Rectal smooth muscle tissue (tissue), 1 donor: ENCODE results near the gene CNTFR.

Source experiments
- H3K27ac ChIP-seq: one replicate; pipeline ENCODE4 v1.7.0; 2013; ENCODE audit warnings: low read depth, low read length, inconsistent platforms
- H3K27me3 ChIP-seq: one replicate; pipeline ENCODE4 v1.7.0; 2013; ENCODE audit warnings: low read length; ENCODE audit not compliant: control insufficient read depth, insufficient read depth
- H3K36me3 ChIP-seq: one replicate; pipeline ENCODE4 v1.7.0; 2013; ENCODE audit warnings: low read length; ENCODE audit not compliant: control insufficient read depth, insufficient read depth
- H3K4me1 ChIP-seq: one replicate; pipeline ENCODE4 v1.7.0; 2013; ENCODE audit warnings: low read length; ENCODE audit not compliant: control insufficient read depth, insufficient read depth
- H3K4me3 ChIP-seq: one replicate; pipeline ENCODE4 v1.7.0; 2013; ENCODE audit warnings: low read length
- H3K9ac ChIP-seq: one replicate; pipeline ENCODE4 v1.7.0; 2013; ENCODE audit warnings: low read length

Gene CNTFR

DNA sequence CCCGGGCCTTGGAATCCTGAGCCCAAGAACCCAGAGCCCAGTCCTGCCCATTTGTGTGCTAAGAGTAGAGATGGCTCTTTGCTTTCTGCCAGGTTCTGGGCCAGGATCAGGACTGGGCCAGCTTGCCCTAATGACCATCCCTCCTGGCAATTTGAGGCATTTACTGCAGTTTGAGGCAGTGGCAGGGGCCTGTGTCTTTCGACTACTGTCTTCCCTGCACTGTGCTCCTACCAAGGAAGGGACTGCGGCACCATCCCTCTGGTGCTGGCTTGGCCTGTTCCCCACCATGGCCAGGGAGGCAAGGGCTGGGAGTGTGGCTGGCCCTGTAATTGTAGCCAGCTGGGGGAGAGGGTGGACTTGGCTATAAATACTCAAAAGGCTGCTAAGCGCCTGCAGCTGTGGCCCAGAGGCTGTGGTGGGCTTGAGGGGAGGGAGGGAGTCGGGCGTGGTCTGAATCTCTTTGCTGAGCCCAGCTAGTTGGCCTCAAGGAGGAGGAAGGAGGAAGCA, 71.4 kb downstream of the CNTFR start:
- no peaks in the 10 kb centered on the region for H3K27me3 ChIP-seq
- H3K27ac ChIP-seq: no peak overlapping the region
- no peaks in the 10 kb centered on the region for H3K36me3 ChIP-seq

DNA sequence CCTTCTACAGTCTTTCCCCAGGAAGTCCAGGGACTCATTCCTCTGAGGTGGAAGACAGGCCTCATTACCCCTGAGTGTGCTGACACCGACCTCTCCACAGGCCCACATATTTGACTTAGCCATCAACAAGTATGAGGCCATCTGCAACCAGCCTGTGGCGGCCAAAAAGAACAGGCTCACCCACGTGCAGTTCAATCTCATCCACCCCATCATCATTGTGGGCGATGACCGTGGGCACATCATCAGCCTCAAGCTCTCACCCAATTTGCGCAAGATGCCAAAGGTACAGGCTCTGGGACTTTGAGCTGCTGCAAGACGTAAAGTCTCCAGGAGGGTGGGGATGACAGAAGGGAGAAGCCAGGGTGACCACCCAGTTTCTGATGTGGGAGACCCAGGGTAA, 72.3 kb downstream of the CNTFR start:
- H3K27ac ChIP-seq: no peak overlapping the region
- H3K27me3 ChIP-seq: no peaks in the 10 kb centered on the region
- H3K36me3 ChIP-seq: no peaks in the 10 kb centered on the region
- H3K4me1 ChIP-seq: no peaks in the 10 kb centered on the region
- no peak overlapping the region for H3K4me3 ChIP-seq
- no peak overlapping the region for H3K9ac ChIP-seq

More for the DNA sequence above, 71.4 kb downstream of the CNTFR start:
- Histone ChIP-seq H3K4me1 (no peaks in the 10 kb centered on the region), H3K4me3 (no peak overlapping the region), H3K9ac (no peak overlapping the region)

DNA sequence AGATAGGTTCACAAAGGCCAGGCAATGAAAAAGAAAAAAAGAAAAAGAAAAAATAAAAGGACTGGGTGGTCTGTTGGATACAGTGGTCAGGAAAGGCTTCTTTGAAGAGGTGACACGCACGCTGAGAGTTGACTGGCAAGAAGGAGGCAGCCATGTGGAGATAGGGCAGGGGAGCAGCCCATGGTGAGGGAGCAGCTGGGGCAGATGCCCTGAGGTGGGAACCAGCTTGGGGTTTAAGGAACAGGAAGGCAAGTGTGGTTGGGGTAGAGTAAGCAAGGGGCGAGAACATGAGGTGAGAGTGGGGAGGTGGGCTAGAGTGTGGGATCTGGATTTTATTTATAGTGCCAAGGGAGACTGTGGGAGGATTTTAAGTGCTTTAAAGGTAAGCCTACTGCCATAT, 73.6 kb downstream of the CNTFR start:
- H3K4me1 ChIP-seq: no peaks in the 10 kb centered on the region
- H3K27me3 ChIP-seq: no peaks in the 10 kb centered on the region
- H3K36me3 ChIP-seq: no peaks in the 10 kb centered on the region
- H3K4me3 ChIP-seq: no peak overlapping the region
- H3K27ac ChIP-seq: no peak overlapping the region
- H3K9ac ChIP-seq: no peak overlapping the region

DNA sequence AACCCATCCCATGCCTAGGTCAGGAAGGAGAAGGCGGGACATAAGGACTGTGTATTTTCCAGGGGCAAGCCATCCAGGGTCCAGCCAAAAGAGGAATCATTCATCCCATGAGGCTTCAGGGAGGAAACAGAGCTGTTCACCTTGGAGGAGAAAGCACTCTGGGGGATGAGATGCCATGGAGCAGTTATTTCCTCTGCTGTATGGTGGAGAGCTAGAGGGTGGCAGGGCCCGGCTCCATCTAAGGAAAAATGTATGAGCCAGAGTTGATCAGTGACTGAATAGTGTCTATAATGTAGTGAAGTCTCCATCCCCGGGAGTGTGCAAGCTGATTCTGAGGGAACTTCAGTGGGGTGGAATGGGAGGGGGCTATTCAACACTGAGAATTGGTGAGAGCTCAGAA, 74.7 kb downstream of the CNTFR start:
- Histone ChIP-seq H3K4me1 (no peaks in the 10 kb centered on the region), H3K27me3 (no peaks in the 10 kb centered on the region), H3K27ac (no peak overlapping the region), H3K9ac (no peak overlapping the region), H3K36me3 (no peaks in the 10 kb centered on the region), H3K4me3 (no peak overlapping the region)

DNA sequence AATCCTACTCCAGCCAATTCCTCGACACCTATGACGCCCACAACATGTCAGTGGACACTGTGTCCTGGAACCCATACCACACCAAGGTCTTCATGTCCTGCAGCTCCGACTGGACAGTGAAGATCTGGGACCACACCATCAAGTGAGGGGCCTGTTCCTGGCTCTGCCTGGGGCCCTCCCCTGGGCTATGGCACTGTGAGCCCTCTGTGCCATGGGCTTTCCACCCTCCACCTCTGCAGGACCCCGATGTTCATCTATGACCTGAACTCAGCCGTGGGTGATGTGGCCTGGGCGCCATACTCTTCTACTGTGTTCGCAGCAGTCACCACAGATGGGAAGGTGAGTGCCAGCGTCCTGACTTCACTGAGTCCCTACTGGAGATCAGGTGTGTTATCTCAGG, 75.1 kb downstream of the CNTFR start:
- Histone ChIP-seq H3K27me3 (no peaks in the 10 kb centered on the region), H3K4me3 (no peak overlapping the region), H3K4me1 (no peaks in the 10 kb centered on the region), H3K27ac (no peak overlapping the region), H3K9ac (no peak overlapping the region), H3K36me3 (no peaks in the 10 kb centered on the region)

DNA sequence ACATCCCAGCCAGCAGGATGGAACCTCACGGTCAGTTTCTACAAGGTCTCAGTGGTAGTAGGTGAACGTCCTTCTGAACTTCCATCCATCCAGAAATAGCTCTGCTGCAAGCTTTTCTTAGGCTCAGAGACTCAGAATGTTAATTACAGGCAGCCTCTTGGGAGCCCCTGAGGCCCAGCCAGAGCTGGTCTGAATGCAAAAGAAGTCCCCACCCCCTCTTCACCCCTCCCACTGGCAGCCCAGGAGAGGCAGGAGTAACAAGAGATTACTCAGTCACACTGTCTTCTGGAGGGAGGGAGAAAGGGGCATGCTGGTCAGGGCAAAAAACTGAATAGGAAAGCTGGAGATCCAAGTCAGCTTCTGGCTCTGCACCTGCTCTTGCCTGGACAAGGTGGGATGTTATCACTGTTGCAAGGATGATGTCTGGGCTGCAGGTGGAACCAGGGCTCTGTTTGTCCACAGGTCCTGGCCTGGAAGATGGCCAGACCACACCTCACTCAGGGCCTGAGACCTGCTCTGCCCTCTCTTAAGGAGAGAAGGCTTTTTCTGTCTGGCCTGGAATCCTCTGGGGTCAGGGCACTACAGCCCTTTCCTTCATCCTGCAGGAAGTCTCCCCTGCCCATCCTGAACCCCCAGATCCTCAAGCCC, 75.8 kb downstream of the CNTFR start:
- H3K9ac ChIP-seq: no peak overlapping the region
- H3K27me3 ChIP-seq: no peaks in the 10 kb centered on the region
- H3K27ac ChIP-seq: no peak overlapping the region
- no peaks in the 10 kb centered on the region for H3K4me1 ChIP-seq
- H3K4me3 ChIP-seq: no peak overlapping the region
- no peaks in the 10 kb centered on the region for H3K36me3 ChIP-seq

DNA sequence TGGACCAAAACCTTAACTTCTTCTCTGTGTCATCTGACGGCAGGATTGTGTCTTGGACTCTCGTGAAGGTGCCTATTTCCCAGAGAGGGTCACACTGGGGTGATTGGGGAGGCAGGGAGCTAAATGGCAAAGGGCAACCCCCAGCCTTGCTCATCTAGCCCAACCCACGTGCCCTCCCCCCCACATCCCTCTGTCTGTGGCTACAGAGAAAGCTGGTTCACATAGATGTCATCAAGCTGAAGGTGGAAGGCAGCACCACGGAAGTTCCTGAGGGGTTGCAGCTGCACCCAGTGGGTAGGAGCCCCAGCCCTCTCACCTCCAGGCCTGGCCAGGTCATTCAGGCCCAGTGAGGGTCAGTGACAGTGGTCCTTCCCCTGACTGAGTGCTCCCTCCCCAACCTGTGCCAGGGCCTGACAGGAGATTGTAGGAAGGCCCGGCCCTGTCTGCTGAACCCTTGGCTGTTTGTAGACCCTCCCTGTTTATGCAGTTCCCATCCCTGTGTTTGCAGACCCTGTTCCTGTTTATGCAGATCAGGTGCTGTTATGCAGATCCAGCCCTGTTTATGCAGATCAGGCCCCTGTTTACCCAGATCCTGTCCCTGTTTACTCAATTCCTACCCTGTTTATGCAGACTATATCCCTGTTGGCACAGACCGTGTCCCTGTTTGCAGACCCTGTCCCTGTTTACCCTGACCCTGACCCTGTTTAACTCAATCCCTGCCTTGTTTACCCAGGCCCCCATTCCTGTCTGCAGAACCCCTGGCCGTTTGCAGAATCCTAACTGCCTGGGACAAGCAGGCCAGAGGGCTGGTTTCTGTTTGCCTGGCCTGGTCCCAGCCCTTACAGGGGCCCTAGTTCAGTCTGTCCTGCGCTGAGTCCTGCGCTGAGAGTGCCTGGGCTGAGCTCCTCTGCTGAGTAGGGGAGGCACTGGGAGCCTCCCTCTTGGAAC, 77.1 kb downstream of the CNTFR start:
- Histone ChIP-seq H3K27me3 (no peaks in the 10 kb centered on the region), H3K4me3 (no peak overlapping the region), H3K9ac (no peak overlapping the region), H3K36me3 (no peaks in the 10 kb centered on the region), H3K27ac (no peak overlapping the region), H3K4me1 (no peaks in the 10 kb centered on the region)

DNA sequence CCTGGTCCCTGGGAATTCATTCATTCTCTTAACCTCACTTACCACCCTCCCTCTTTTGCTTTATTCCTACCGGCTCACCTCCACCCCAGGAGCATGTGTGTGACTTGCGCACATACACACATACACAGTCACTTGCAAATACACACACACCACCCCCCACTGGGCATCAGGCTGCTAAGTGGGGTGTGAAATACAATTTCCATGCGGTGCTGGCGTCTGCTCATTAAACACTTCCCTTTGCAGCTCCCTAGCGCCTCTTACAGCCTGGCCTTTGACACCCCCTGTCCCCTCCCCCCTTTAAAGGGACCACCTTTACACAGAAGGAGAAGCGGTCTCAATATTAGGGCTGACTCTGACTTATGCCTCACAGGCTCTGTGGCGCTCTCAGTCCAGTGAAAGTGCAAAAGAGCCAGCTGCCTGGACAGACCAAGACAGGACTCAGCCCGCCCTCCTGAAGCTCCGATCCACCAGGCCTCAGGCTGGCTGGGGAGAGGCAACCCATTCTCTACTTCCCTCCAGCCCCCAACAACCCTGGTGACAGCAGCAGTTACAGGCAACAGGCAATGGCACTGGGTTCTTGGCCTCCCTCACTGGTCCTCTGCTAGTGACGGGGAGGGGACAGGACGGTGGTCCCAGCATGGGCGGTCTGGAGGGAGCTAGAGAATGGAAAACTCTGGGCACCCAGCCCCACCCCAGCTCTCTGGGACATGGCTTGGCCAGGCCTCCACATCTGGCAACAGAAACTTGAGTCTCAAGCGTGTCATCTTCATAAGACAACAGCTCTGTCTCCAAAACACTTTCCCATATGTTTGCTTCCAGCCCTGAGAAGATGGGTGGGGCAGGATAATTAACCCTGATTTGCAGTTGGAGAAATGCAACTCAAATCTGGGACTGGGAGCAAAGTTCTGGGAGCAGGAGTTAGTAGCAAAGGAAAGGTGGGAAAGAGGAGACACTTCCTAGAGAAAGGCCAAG, 78.7 kb downstream of the CNTFR start:
- H3K4me3 ChIP-seq: no peak overlapping the region
- no peaks in the 10 kb centered on the region for H3K27me3 ChIP-seq
- H3K9ac ChIP-seq: no peak overlapping the region
- no peaks in the 10 kb centered on the region for H3K36me3 ChIP-seq
- H3K4me1 ChIP-seq: no peaks in the 10 kb centered on the region
- no peak overlapping the region for H3K27ac ChIP-seq

DNA sequence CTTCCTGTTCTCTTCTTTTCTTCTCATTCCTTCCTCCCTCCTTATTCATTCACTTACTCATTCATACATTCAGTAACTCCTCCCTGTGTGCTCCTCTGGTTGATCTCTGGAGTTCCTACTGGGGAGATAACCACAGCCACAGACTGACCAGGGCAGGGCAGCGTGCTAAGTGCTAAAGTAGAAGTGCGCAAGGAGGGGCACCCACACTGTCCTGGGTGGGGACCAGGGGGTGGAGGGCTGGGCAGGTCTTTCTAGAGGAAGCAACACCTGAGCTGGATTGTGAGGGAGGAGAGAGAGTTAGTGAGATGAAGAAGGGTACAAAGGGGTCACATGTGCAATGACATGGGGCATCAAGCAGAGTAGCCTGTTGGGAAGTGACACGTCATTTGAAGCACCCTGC, 80.6 kb downstream of the CNTFR start:
- H3K36me3 ChIP-seq: no peaks in the 10 kb centered on the region
- H3K27me3 ChIP-seq: no peaks in the 10 kb centered on the region
- H3K4me3 ChIP-seq: no peak overlapping the region
- H3K27ac ChIP-seq: no peak overlapping the region
- no peak overlapping the region for H3K9ac ChIP-seq
- no peaks in the 10 kb centered on the region for H3K4me1 ChIP-seq

DNA sequence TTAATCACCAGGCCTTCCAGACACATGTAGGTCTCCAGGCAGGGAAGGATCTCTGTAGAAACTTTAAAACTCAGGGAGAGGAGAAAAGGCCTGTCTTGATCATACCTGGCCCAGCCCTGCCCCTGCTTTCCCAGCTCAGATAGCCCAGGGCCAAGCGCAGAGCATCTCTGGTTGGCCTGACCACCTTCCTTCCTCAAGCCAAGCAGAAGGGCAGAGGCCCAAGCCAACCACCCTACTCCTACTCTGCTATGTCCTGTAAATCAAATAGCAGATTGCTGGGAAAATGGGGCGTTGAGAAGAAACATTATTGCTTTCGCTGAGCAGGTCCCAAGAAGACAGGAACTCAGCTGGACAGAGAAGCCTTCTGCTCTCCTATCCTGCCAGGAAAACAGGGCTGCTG, 81.1 kb downstream of the CNTFR start:
- H3K27me3 ChIP-seq: no peaks in the 10 kb centered on the region
- no peak overlapping the region for H3K4me3 ChIP-seq
- no peaks in the 10 kb centered on the region for H3K36me3 ChIP-seq
- H3K4me1 ChIP-seq: no peaks in the 10 kb centered on the region
- no peak overlapping the region for H3K27ac ChIP-seq
- H3K9ac ChIP-seq: no peak overlapping the region

DNA sequence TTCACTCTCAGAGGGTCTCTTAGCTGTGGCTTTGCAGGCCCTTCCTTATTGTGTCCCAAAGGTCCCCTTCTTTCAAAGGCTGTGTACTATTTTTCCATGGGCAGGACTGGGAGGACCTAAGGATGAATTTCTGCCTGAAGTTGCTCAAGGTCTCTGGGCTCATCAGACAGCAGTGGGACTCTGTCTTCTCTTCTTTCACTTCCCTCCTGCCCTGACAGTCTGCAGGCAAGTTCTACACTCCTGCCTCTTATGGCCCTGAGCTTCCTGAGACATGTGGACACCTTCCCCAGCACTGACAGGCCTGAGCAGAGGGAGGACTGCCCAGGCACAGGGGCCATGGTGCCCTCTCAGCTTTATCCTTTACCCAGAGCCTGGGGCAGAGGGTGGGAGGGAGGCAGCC, 81.6 kb downstream of the CNTFR start:
- Histone ChIP-seq H3K27ac (no peak overlapping the region), H3K4me3 (no peak overlapping the region), H3K4me1 (no peaks in the 10 kb centered on the region), H3K27me3 (no peaks in the 10 kb centered on the region), H3K9ac (no peak overlapping the region), H3K36me3 (no peaks in the 10 kb centered on the region)

DNA sequence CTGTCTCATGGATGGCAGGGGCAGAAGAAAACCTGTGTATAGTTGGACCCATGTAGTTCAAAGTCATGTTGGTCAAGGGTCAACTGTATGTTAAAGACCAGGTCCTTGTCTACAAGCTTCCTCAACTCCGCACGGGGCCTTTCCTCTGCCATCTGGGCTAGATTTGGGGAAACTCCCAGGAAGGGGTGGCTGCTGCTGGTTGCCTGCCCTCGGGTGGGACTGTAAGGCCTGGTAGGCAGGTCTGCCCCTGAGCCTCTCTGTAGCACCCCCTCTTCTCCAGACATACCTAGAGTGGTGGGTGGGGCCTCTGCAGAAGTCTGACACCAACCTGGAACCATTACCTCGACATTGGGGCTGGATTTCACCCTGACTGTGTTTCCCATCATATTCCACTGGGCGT, 82.0 kb downstream of the CNTFR start:
- H3K4me1 ChIP-seq: peaks cover 3% of the 10 kb centered on the region
- no peaks in the 10 kb centered on the region for H3K36me3 ChIP-seq
- no peak overlapping the region for H3K4me3 ChIP-seq
- H3K9ac ChIP-seq: no peak overlapping the region
- H3K27ac ChIP-seq: no peak overlapping the region
- H3K27me3 ChIP-seq: no peaks in the 10 kb centered on the region
